GM12864 (cell line): ENCODE results near the gene PILRB.
"Not testable (repeated sequence)": the region's sequence is repeated elsewhere in the genome, so short reads cannot be mapped to it uniquely, and the experiment has no call there.

Experiments
- DNase-seq: peaks from one replicate; pipeline ENCODE4 v3.0.0-alpha.2; 2011; ENCODE audit warnings: low read depth
- H3K4me3 ChIP-seq: 2 replicates; pipeline ENCODE4 v1.5.1; 2011; ENCODE audit warnings: mild to moderate bottlenecking, low read depth, low read length, control low read depth
- CTCF ChIP-seq: IDR thresholded peaks from 2 replicates; pipeline ENCODE4 v1.5.1; 2011; ENCODE audit warnings: low read depth, mild to moderate bottlenecking, moderate library complexity, low read length, control low read depth, inconsistent platforms; ENCODE audit errors: missing control alignments

PILRB gene

GRCh38 chr7:100363098-100363497 lies 5.2 kb downstream of the PILRB start:
- H3K4me3 ChIP-seq, result no peak overlapping the region
- no peak for TF ChIP-seq CTCF

GRCh38 chr7:100363797-100364196 lies 5.9 kb downstream of the PILRB start:
- not testable (repeated sequence) for DNase-seq, H3K4me3 ChIP-seq

More at GRCh38 chr7:100363098-100363497, 5.2 kb downstream of the PILRB start:
- DNase-seq, result no peak

- no peak for DNase-seq
- no peak for TF ChIP-seq CTCF
- no peak overlapping the region for H3K4me3 ChIP-seq
These were observed 6.6 kb downstream of the PILRB start for GRCh38 chr7:100364480-100364879.

- DNase-seq, H3K4me3 ChIP-seq: not testable (repeated sequence)
These were observed 8.1 kb downstream of the PILRB start for GRCh38 chr7:100365998-100366367.

- TF ChIP-seq CTCF, result no peak
- no peak for DNase-seq
- no peak overlapping the region for H3K4me3 ChIP-seq
These were observed 8.7 kb downstream of the PILRB start for GRCh38 chr7:100366411-100367250.

GRCh38 chr7:100367251-100367620 lies 9.3 kb downstream of the PILRB start:
- H3K4me3 ChIP-seq, result no peak overlapping the region
- no peak for DNase-seq
- no peak for TF ChIP-seq CTCF

GRCh38 chr7:100367676-100368613 lies 10.0 kb downstream of the PILRB start:
- DNase-seq, result no peak
- TF ChIP-seq CTCF, result no peak
- no peak overlapping the region for H3K4me3 ChIP-seq
